HepG2 (cell line): Measurements from ENCODE around the gene TBC1D1. TPM values are rescaled to one million over a fixed set of nuclear protein-coding genes. Genes with fewer than 3 reads are reported as not detected.
A peak's percentile ranks its signal among the peaks of the same experiment; 100 is the strongest.

Experiments
- ATAC-seq: fragments of 200-7000 bp; cut with Tn5 transposase; 3 replicates; pipeline ENCODE4 v1.9.1; 2020; ENCODE audit warnings: mild to moderate bottlenecking, moderate library complexity
- BruUV-seq: library from RNA; stranded (reverse); fragments of 400-500 nt; replicated peaks from 2 replicates; lab custom pipeline; 2021; lab: Mats Ljungman, UMichigan
- CTCF ChIA-PET: fragments of 300-600 bp; formaldehyde crosslinking; extraction: SDS; loops from one replicate; lab custom pipeline; 2021; ENCODE audit warnings: low total read pairs, inconsistent platforms, low intra/inter-chr PET ratio; lab: Yijun Ruan, JAX
- POLR2A ChIA-PET: fragments of 350-600 bp; sonication (Branson Sonifier 250); formaldehyde crosslinking; loops from one replicate; lab custom pipeline; 2020; ENCODE audit warnings: antibody characterized with exemption, inconsistent platforms; lab: Yijun Ruan, JAX
- DNase-seq: peaks from one replicate; pipeline ENCODE4 v3.0.0-alpha.2; 2015; ENCODE audit warnings: low spot score
- FAIRE-seq: peaks from 3 replicates; lab custom pipeline; 2011; peaks lifted over from hg19 to GRCh38; lab: Jason Lieb, UNC
- H2AFZ ChIP-seq: one replicate; pipeline ENCODE4 v1.6.1; 2011; ENCODE audit warnings: low read length, inconsistent platforms
- H3K27ac ChIP-seq: fragments of 300-600 bp; 3 replicates; pipeline ENCODE4 v1.8.0; 2011; ENCODE audit warnings: mixed run types, mild to moderate bottlenecking, mixed read lengths, low read length, inconsistent platforms; ENCODE audit not compliant: insufficient read depth; ENCODE audit errors: extremely low read length
- H3K27me3 ChIP-seq, 2 experiments: fragments of 200-600 bp in 1 of 2; 2 replicates in 1 of 2; 3 replicates in 1 of 2; pipeline versions ENCODE4 v1.6.0 to v1.8.0; 2011; ENCODE audit warnings: low read length in 2 of 2, mild to moderate bottlenecking in 2 of 2, moderate library complexity in 2 of 2, inconsistent platforms in 1 of 2; ENCODE audit not compliant: insufficient read depth in 2 of 2, control insufficient read depth in 1 of 2
- H3K36me3 ChIP-seq, 2 experiments: fragments of 200-600 bp in 1 of 2; replicated peaks in 1 of 2; 2 replicates in 1 of 2; 3 replicates in 1 of 2; pipeline versions ENCODE4 v1.5.1 to v1.8.0; 2011; ENCODE audit warnings: low read length in 2 of 2, inconsistent platforms in 1 of 2; ENCODE audit not compliant: insufficient read depth in 2 of 2, control insufficient read depth in 1 of 2
- H3K4me1 ChIP-seq: 2 replicates; pipeline ENCODE4 v1.5.1; 2012; ENCODE audit warnings: low read length, inconsistent platforms; ENCODE audit not compliant: insufficient read depth
- H3K4me2 ChIP-seq: 2 replicates; pipeline ENCODE4 v1.6.0; 2011; ENCODE audit warnings: low read depth, low read length, inconsistent platforms
- H3K4me3 ChIP-seq, 3 experiments: fragments of 200-600 bp in 1 of 3; sonication (generic), shearing (Covaris generic) in 1 of 3; replicated peaks in 1 of 3; 2 replicates each; pipeline ENCODE4 v1.5.1; 2011 to 2016; ENCODE audit warnings: low read length in 3 of 3, inconsistent platforms in 2 of 3, low read depth in 2 of 3, mild to moderate bottlenecking in 2 of 3, control low read depth in 1 of 3, mixed read lengths in 1 of 3; ENCODE audit not compliant: insufficient read depth in 1 of 3
- H3K79me2 ChIP-seq: one replicate; pipeline ENCODE4 v1.6.1; 2011; ENCODE audit warnings: low read length, inconsistent platforms; ENCODE audit not compliant: insufficient read depth
- H3K9ac ChIP-seq: 2 replicates; pipeline ENCODE4 v1.6.0; 2011; ENCODE audit warnings: mild to moderate bottlenecking, low read depth, low read length, inconsistent platforms; ENCODE audit not compliant: insufficient read depth
- H3K9me3 ChIP-seq: 2 replicates; pipeline ENCODE4 v1.5.1; 2012; ENCODE audit warnings: mild to moderate bottlenecking, low read length
- H4K20me1 ChIP-seq: 2 replicates; pipeline ENCODE4 v1.6.0; 2011; ENCODE audit warnings: inconsistent platforms, mild to moderate bottlenecking, low read length, moderate library complexity; ENCODE audit not compliant: insufficient read depth
- BATF2 ChIP-seq: sonication (generic); formaldehyde crosslinking; IDR thresholded peaks from 2 replicates; pipeline ENCODE4 v1.8.0; 2022; ENCODE audit warnings: mild to moderate bottlenecking, missing genetic modification reagents, moderate library complexity
- CREB1 ChIP-seq, 2 experiments: fragments of 450-650 bp in 1 of 2; IDR thresholded peaks; 2 replicates each; pipeline ENCODE4 v1.6.1; 2016 to 2017; ENCODE audit warnings: control low read depth in 1 of 2, mild to moderate bottlenecking in 1 of 2, missing compliant biosample characterization in 1 of 2, missing genetic modification characterization in 1 of 2
- PTBP1 ChIP-seq: fragments of 200-400 bp; formaldehyde crosslinking; IDR thresholded peaks from 2 replicates; pipeline ENCODE4 v1.6.1; 2018; ENCODE audit warnings: low read length, low read depth; ENCODE audit not compliant: poor library complexity, severe bottlenecking
- RFX5 ChIP-seq: IDR thresholded peaks from 2 replicates; pipeline ENCODE4 v1.6.1; 2011; ENCODE audit warnings: low read depth, low read length, improper control_type of control experiment
- SRSF4 ChIP-seq: fragments of 200-400 bp; formaldehyde crosslinking; IDR thresholded peaks from one replicate; pipeline ENCODE4 v1.6.1; 2018; ENCODE audit warnings: mild to moderate bottlenecking, low read depth, low read length, moderate library complexity; ENCODE audit not compliant: poor library complexity, severe bottlenecking
- ZHX2 ChIP-seq, 2 experiments: sonication (generic) in 1 of 2; formaldehyde crosslinking in 1 of 2; IDR thresholded peaks; 2 replicates each; pipeline versions ENCODE4 v1.6.1 to v1.9.0; 2014 to 2022; ENCODE audit warnings: antibody characterized with exemption in 1 of 2, borderline replicate concordance in 1 of 2, inconsistent platforms in 1 of 2, low read depth in 1 of 2, missing genetic modification reagents in 1 of 2
- ZNF468 ChIP-seq: sonication (generic); formaldehyde crosslinking; IDR thresholded peaks from 2 replicates; pipeline ENCODE4 v1.8.0; 2022; ENCODE audit warnings: mild to moderate bottlenecking, moderate library complexity, missing genetic modification reagents
- WGBS: methylation state at CpG from one replicate; pipeline ENCODE4 v1.1.6; 2017; ENCODE audit warnings: low lambda C conversion rate; 5-methylcytosine and 5-hydroxymethylcytosine counted together
- in situ Hi-C: cut with HindIII; loops from 2 replicates; pipeline ENCODE4 v1.10.0; 2017; ENCODE audit warnings: low pct_unique_long_range_greater_than_20kb; ENCODE audit not compliant: extremely low pct_ligation_motif_present
- intact Hi-C: fragments of 100-400 bp; cut with micrococcal nuclease; formaldehyde crosslinking; loops from one replicate; pipeline ENCODE4 v1.10.0; 2022; ENCODE audit not compliant: unreplicated experiment
- polyA plus RNA-seq, 8 experiments: library from polyadenylated mRNA; depleted of rRNA in 3 of 8; stranded (reverse) in 7 of 8; unstranded in 1 of 8; fragments of >200 nt; fragmentation: Illumina TruSeq in 4 of 8; extraction: Trizol in 4 of 8; gene quantifications; 2 replicates each; pipeline versions ENCODE4 v1.2.1 to v1.2.3, GENCODE V29; 2011 to 2016; ENCODE audit warnings: low read depth in 4 of 8, missing spikeins in 1 of 8, mixed read lengths in 1 of 8; ENCODE audit not compliant: insufficient read depth in 1 of 8
- total RNA-seq, 5 experiments: library from RNA; depleted of rRNA; stranded (reverse); fragments of >200 nt; fragmentation: Illumina TruSeq; extraction: Trizol; gene quantifications; 2 replicates each; pipeline ENCODE4 v1.2.3, GENCODE V29; 2016; ENCODE audit warnings: low read depth in 1 of 5
- TF ChIP-seq, protein P1 (sequence below): sonication (generic); formaldehyde crosslinking; IDR thresholded peaks from 2 replicates; pipeline ENCODE4 v1.8.0; 2022; ENCODE audit warnings: missing genetic modification reagents, mild to moderate bottlenecking, moderate library complexity, borderline replicate concordance

The TBC1D1 gene
- total and polyA plus RNA-seq, 2 of the 13 experiments (the other 11 are each of a cell fraction or from before 2014, with no cell fraction given), result 37.3 to 62.8 TPM

- no peak for TF ChIP-seq BATF2
- no peak for TF ChIP-seq CREB1 (IDR thresholded peaks at IDR 0.05)
- no peak for TF ChIP-seq CREB1 (CRISPR knock-in tag; IDR thresholded peaks at IDR 0.05)
- TF ChIP-seq ZHX2 (IDR thresholded peaks at IDR 0.05; ENCODE audit: low read depth), result no peak
- no peak for TF ChIP-seq ZHX2 (CRISPR knock-in tag; IDR thresholded peaks at IDR 0.05; ENCODE audit: borderline replicate concordance)
- TF ChIP-seq ZNF468, result no peak
- TF ChIP-seq RFX5, result no peak
- TF ChIP-seq, protein P1, sequence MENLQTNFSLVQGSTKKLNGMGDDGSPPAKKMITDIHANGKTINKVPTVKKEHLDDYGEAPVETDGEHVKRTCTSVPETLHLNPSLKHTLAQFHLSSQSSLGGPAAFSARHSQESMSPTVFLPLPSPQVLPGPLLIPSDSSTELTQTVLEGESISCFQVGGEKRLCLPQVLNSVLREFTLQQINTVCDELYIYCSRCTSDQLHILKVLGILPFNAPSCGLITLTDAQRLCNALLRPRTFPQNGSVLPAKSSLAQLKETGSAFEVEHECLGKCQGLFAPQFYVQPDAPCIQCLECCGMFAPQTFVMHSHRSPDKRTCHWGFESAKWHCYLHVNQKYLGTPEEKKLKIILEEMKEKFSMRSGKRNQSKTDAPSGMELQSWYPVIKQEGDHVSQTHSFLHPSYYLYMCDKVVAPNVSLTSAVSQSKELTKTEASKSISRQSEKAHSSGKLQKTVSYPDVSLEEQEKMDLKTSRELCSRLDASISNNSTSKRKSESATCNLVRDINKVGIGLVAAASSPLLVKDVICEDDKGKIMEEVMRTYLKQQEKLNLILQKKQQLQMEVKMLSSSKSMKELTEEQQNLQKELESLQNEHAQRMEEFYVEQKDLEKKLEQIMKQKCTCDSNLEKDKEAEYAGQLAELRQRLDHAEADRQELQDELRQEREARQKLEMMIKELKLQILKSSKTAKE, result no peak
- TF ChIP-seq PTBP1, result no peak
- TF ChIP-seq SRSF4, result no peak
- Histone ChIP-seq H3K4me1 (peaks cover 48% of the 10 kb centered on the region), H4K20me1 (peaks cover 5% of the 10 kb centered on the region; the same call in 1 of the 2 replicates), H3K27ac (no peak overlapping the region), H3K36me3 (no peaks in the 10 kb centered on the region), H3K4me2 (peak overlapping the region; percentile 50), H2AFZ (no peak overlapping the region), H3K9ac (no peak overlapping the region), H3K4me3 (no peak overlapping the region), H3K27me3 (no peaks in the 10 kb centered on the region), H3K79me2 (peaks cover 25% of the 10 kb centered on the region), H3K9me3 (no peaks in the 10 kb centered on the region)
- intact Hi-C loops (no loop called here), in situ Hi-C loops (no loop called here)
- no peak for FAIRE-seq
- no peak for ATAC-seq
- no peak for DNase-seq
- ChIA-PET CTCF (no interaction called here), POLR2A (no interaction called here)
- 80% methylated on average over 4 of the region's 4 CpGs for WGBS
- no TSS peak for BruUV-seq
Observed at GRCh38 chr4:37981425-37981824, 90.5 kb downstream of the TBC1D1 start.
